GM13976 (cell line): ENCODE data around the gene MIEN1.

Experiments used
- DNase-seq: peaks from one replicate; pipeline ENCODE4 v3.0.0; 2012; ENCODE audit warnings: low spot score
- in situ Hi-C: fragments of 300-500 bp; cut with MboI; formaldehyde crosslinking; loops from one replicate; pipeline ENCODE4 v1.12.0; 2022; ENCODE audit warnings: low sequenced_read_pairs, mixed read lengths, inconsistent platforms; ENCODE audit not compliant: unreplicated experiment
- TF ChIP-seq, protein P1 (sequence below): IDR thresholded peaks from 2 replicates; pipeline ENCODE4 v1.5.1; 2012; ENCODE audit warnings: borderline replicate concordance, mild to moderate bottlenecking; ENCODE audit not compliant: insufficient read depth; ENCODE audit errors: extremely low read depth, missing control alignments, control extremely low read depth

MIEN1 gene, protein sequence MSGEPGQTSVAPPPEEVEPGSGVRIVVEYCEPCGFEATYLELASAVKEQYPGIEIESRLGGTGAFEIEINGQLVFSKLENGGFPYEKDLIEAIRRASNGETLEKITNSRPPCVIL

DNA sequence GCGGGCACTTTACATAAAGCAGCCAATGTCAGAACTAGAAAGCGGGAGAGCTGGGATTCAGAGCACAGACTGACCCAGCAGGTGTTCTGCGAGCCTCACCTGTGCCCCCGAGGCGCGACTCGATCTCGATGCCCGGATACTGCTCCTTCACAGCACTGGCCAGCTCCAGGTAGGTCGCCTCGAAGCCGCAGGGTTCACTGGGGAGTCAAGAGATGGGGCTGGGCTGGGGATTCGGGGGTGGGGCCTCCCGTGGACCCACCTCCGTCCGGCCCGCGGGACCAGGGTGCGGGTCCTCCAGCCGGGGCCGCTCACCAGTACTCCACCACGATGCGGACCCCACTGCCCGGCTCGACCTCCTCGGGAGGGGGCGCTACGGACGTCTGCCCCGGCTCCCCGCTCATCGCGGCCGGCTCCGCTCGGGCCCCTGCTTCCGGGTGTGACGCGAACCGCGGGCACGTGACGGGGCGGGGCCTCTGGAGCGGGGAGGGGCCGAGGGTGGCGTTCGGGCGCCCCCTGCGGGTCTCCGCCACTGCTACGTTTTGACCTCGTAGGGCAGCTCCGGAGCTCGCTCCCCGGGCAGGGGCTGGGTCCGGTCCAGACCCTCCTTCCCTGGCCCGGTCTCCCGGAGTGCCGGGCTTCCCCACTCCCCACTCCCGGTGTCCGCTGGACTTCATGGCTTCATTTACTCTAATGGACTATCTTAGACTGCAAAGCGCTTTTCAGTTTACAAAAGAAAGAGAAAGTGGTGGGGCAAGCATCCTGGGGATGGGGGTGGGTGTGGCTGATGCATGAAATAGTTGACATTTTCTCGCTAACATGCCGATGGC, at the start of gene MIEN1:
Gene MIEN1 (minus strand): TSS at position 438 of the 827 bp plus-strand sequence. CDS start 37 bp downstream, at position 401.
- in situ Hi-C loops: no loop called here
- DNase-seq: peak; percentile 99
- TF ChIP-seq, protein P1, sequence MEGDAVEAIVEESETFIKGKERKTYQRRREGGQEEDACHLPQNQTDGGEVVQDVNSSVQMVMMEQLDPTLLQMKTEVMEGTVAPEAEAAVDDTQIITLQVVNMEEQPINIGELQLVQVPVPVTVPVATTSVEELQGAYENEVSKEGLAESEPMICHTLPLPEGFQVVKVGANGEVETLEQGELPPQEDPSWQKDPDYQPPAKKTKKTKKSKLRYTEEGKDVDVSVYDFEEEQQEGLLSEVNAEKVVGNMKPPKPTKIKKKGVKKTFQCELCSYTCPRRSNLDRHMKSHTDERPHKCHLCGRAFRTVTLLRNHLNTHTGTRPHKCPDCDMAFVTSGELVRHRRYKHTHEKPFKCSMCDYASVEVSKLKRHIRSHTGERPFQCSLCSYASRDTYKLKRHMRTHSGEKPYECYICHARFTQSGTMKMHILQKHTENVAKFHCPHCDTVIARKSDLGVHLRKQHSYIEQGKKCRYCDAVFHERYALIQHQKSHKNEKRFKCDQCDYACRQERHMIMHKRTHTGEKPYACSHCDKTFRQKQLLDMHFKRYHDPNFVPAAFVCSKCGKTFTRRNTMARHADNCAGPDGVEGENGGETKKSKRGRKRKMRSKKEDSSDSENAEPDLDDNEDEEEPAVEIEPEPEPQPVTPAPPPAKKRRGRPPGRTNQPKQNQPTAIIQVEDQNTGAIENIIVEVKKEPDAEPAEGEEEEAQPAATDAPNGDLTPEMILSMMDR: peak; percentile 70

DNA sequence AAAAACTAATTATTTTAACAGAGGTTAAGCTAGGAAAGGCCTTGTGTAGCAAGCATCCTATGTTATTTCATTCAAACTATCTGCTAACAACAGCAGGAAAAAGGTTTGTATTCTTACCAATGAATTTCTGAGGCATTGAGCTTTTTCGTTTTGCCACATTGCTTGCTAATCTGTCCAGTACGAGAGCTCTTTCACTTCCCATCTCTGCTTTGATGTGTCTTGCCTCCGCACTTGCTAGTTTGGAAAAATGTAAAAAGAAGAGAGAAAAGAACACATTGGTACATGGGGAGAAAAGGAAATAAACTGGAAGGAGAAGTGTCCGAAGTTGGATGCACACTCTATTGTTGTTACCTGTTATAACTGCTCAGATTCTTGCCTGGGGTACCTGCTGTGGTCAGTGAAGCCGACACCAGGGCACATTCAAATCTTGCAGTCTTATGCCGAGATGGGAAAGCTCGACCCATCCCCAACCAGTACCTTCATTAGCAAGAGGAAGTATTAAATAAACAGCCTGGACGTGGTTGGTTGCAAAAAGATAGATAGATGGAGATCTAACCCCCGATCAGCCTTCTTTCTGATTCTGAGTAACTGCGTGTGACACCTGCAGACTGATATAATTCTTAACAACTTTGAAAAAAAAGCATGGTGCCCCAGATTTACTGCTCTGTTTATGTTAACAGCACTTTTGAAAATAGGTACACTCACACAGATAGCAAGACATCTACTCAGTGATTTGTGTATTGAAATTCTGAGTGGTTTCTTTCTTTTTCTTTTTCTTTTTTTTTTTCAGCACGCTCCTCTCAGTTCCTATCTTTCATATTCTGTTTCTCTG, 47.4 kb upstream of the MIEN1 start:
- in situ Hi-C loops: loop anchor here (5.0 kb wide), 1 partner anchor 85 kb away; the partner anchor contains the start of gene IKZF3
- TF ChIP-seq, protein P1: no peak
- DNase-seq: peak; percentile 48

DNA sequence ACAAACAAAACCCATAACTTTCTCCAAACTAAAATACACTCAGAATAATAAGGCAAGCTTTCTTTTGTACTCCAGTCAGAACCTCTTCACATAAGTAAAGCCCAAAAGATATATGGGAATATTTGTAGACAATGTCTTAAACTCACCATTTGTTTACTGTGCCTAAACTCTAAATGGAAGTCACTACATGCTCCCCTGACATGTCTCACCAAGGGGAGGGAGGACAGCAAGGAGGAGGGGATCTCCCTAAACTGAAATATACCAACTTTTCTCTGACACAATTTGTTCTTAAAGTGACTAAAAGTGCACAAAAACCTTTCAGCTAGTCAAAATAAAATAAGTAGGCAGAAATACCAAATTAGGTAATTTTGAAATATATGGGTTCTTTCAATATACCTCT, 45.9 kb upstream of the MIEN1 start:
- TF ChIP-seq, protein P1: no peak
- no peak for DNase-seq
- in situ Hi-C loops: loop anchor here (5.0 kb wide), 1 partner anchor 86 kb away; the partner anchor contains the start of gene IKZF3

DNA sequence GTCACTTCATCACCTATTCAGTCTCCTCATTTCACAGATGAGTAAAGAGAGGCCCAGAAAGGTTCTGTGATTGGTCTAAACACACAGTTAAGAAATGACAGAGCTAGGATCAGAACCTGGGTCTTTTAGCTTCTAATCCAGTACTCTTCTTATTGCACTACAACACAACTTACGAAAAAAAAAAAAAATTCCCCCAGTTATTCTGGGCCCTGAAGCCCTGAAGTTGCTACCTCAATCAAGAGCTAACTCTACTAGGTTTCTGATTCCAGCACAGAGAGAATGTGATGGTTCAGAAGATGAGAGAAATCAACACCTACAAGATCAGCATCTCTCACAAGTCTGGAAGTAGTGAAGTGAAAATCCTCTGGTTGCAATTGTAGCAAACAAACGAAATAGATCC, 44.7 kb upstream of the MIEN1 start:
- in situ Hi-C loops: loop anchor here (5.0 kb wide), 1 partner anchor 87 kb away; the partner anchor contains the start of gene IKZF3
- DNase-seq: no peak
- TF ChIP-seq, protein P1: no peak

DNA sequence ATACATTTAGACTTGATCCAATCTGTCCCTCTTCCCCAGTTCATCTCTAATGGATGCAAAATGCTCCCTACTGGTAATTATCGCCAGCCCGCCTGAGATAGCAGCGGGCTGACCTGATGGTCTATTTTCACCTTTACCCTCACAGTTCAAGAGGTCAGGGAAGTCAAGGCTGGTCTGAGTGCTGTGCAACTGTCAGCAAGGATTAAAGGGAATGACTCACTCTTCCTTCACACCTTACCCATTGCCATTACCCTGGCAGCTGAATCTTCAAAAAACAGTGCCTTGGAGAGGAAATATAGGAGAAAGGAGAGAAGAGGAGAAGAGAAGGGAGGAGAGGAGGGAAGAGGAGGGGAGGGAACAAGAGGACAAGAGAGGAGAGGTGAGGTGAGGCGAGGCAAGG, 43.7 kb upstream of the MIEN1 start:
- no peak for DNase-seq
- in situ Hi-C loops: no loop called here
- TF ChIP-seq, protein P1: no peak
